GM18861 (cell line): ENCODE results near the gene L3MBTL1.
A peak's percentile ranks its signal among the peaks of the same experiment; 100 is the strongest.

Experiments
- ATAC-seq: cut with Tn5 transposase; IDR thresholded peaks from one replicate; pipeline ENCODE4 v1.9.1; 2021; ENCODE audit not compliant: unreplicated experiment

Gene L3MBTL1

GRCh38 chr20:43507150-43508080 lies at the start of gene L3MBTL1:
TSS of gene L3MBTL1 (plus strand) at chr20:43507697. CDS start at chr20:43513504, 5,807 bp downstream.
- ATAC-seq: no peak

GRCh38 chr20:43458422-43458924 lies 49.0 kb upstream of the L3MBTL1 start:
- ATAC-seq: no peak

- ATAC-seq: no peak
These were observed 48.2 kb upstream of the L3MBTL1 start for GRCh38 chr20:43459022-43459942.

- no peak for ATAC-seq
These were observed 47.2 kb upstream of the L3MBTL1 start for GRCh38 chr20:43460172-43460829.

GRCh38 chr20:43460830-43461200 lies 46.7 kb upstream of the L3MBTL1 start:
- no peak for ATAC-seq

- ATAC-seq: no peak
These were observed 45.4 kb upstream of the L3MBTL1 start for GRCh38 chr20:43461894-43462659.

- no peak for ATAC-seq
These were observed 44.6 kb upstream of the L3MBTL1 start for GRCh38 chr20:43462660-43463526.

GRCh38 chr20:43463527-43464218 lies 43.8 kb upstream of the L3MBTL1 start:
- ATAC-seq: no peak

GRCh38 chr20:43464219-43464790 lies 43.2 kb upstream of the L3MBTL1 start:
- ATAC-seq: no peak

- ATAC-seq: no peak
These were observed 41.9 kb upstream of the L3MBTL1 start for GRCh38 chr20:43465625-43465943.

GRCh38 chr20:43467589-43467988 lies 39.9 kb upstream of the L3MBTL1 start:
- ATAC-seq: no peak

- ATAC-seq: no peak
These were observed 34.7 kb upstream of the L3MBTL1 start for GRCh38 chr20:43472671-43473380.

- ATAC-seq: no peak
These were observed 34.2 kb upstream of the L3MBTL1 start for GRCh38 chr20:43473381-43473704.

- ATAC-seq: no peak
These were observed 30.3 kb upstream of the L3MBTL1 start for GRCh38 chr20:43477193-43477592.

- ATAC-seq: no peak
These were observed 29.9 kb upstream of the L3MBTL1 start for GRCh38 chr20:43477619-43478018.

GRCh38 chr20:43490038-43490437 lies 17.5 kb upstream of the L3MBTL1 start:
- no peak for ATAC-seq

GRCh38 chr20:43492101-43492500 lies 15.4 kb upstream of the L3MBTL1 start:
- ATAC-seq: peak; percentile 81

- no peak for ATAC-seq
These were observed 12.1 kb upstream of the L3MBTL1 start for GRCh38 chr20:43495388-43495787.
